Nephron (organoid): ENCODE results near the gene PPDPF.

Experiments used
- H3K27ac Mint-ChIP-seq, 3 experiments: 2 replicates each; pipeline ENCODE4 v1.8.0; 2020; ENCODE audit warnings: mixed read lengths in 3 of 3, mild to moderate bottlenecking in 2 of 3, moderate library complexity in 1 of 3
- H3K27me3 Mint-ChIP-seq: 2 replicates; pipeline ENCODE4 v1.8.0; 2021; ENCODE audit warnings: low read depth, mild to moderate bottlenecking, moderate library complexity, mixed read lengths
- H3K36me3 Mint-ChIP-seq: 2 replicates; pipeline ENCODE4 v1.8.0; 2020; ENCODE audit warnings: low read depth, mixed read lengths
- H3K4me1 Mint-ChIP-seq: 2 replicates; pipeline ENCODE4 v1.8.0; 2020; ENCODE audit warnings: mixed read lengths
- H3K4me3 Mint-ChIP-seq, 3 experiments: 2 replicates each; pipeline ENCODE4 v1.8.0; 2020; ENCODE audit warnings: mild to moderate bottlenecking in 3 of 3, mixed read lengths in 3 of 3, moderate library complexity in 2 of 3
- H3K9me3 Mint-ChIP-seq: 2 replicates; pipeline ENCODE4 v1.8.0; 2020; ENCODE audit warnings: mixed read lengths
- CTCF ChIP-seq, 3 experiments: fragments of 200-600 bp; sonication (generic); IDR thresholded peaks; one replicate each; pipeline ENCODE4 v1.5.0; 2021; ENCODE audit warnings: antibody characterized with exemption in 3 of 3; ENCODE audit not compliant: unreplicated experiment in 3 of 3

Gene PPDPF

DNA sequence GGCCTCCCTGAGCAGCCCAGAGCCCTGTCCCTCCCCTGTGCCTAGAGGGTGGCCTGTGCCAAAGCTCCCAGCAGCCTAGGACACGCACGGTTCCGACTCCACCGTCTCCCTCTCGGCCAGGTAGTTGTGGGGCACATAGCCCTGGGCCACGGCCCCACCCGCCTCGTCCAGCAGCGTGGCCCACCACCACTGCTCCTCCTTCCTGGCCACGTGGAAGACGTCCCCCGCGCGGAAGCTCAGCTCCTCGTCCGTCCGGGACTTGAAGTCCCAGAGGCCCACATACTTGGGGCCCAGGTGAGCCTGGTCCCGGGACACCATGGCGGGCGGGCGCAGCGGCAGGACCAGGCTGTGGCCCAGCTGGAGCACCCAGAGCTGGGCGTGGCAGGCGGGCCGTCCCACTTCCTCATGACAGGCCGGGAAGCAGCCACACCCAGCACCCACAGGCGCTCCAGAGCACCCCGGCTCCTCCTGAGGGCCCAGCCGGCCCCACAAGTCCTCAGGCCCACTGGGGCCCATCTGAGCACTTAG lies 16.5 kb downstream of the PPDPF start, which contains the start of gene PTK6:
Gene PTK6, minus strand, starts transcription at position 380 of the 528 bp plus-strand sequence. Its CDS starts 62 bp downstream, at position 318.
- Mint-ChIP-seq H3K4me3 (peak within 1 kb of the TSS in 1 of 3 experiments; percentile 45), H3K36me3 (no peaks in the 10 kb centered on the region), H3K4me1 (no peaks in the 10 kb centered on the region), H3K27me3 (no peaks in the 10 kb centered on the region), H3K27ac (no peak within 1 kb of the TSS), H3K9me3 (no peaks in the 10 kb centered on the region)
- TF ChIP-seq CTCF (IDR thresholded peaks at IDR 0.05; ENCODE audit: unreplicated experiment in 3 of 3), result no peak

DNA sequence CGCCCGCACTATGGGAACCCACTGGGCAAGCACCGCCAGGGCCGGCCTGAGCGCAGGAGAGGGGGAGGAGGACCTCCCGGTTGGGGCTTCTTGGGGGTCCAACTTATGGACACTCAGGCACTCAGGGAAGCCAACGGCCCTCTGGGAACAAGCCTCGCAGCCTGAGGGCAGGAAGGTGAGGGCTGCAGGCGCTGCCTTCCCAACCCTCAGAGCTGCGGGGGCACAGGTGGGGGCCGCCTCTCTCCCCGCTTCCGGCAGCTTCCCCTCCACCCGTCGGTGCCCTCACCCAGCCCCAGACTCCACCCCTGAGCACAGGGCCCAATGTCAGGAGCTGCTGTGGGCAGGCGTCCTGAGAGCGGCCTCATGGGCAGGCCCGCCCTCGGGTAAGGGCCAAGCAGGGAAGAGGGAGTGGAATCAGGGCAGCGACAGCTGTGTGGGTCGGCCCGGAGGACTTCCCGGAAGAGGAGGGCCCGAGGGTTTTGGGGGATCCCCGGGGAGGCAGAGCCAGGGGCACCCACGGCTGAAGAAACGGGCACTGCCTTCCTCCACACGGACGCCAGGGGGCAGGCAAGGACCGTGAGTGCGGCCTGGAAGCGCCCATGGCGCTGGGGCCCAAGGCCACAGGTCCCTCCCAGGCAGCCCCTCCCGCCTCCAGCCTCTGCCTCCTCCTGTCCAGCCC lies 17.1 kb downstream of the PPDPF start:
- H3K4me1 Mint-ChIP-seq, result no peaks in the 10 kb centered on the region
- no peaks in the 10 kb centered on the region for H3K27me3 Mint-ChIP-seq
- TF ChIP-seq CTCF (IDR thresholded peaks at IDR 0.05; ENCODE audit: unreplicated experiment in 3 of 3), result peak; percentile 94 to 96 (median 95)
- no peak overlapping the region for H3K27ac Mint-ChIP-seq
- no peaks in the 10 kb centered on the region for H3K9me3 Mint-ChIP-seq
- no peaks in the 10 kb centered on the region for H3K36me3 Mint-ChIP-seq
- H3K4me3 Mint-ChIP-seq, result peak overlapping the region in 1 of 3 experiments; percentile 45

- H3K27ac Mint-ChIP-seq, result no peak overlapping the region
- H3K4me3 Mint-ChIP-seq, result peak overlapping the region in 1 of 3 experiments; percentile 25
- H3K9me3 Mint-ChIP-seq, result no peaks in the 10 kb centered on the region
- H3K4me1 Mint-ChIP-seq, result peaks cover under 1% of the 10 kb centered on the region
- TF ChIP-seq CTCF (IDR thresholded peaks at IDR 0.05; ENCODE audit: unreplicated experiment in 3 of 3), result peak in 2 of 3 experiments; percentile 21 to 26
- no peaks in the 10 kb centered on the region for H3K36me3 Mint-ChIP-seq
- no peaks in the 10 kb centered on the region for H3K27me3 Mint-ChIP-seq
Observed at GRCh38 chr20:63538204-63539091, 17.9 kb downstream of the PPDPF start.

- no peak for TF ChIP-seq CTCF (IDR thresholded peaks at IDR 0.05; ENCODE audit: unreplicated experiment in 3 of 3)
- no peaks in the 10 kb centered on the region for H3K36me3 Mint-ChIP-seq
- no peaks in the 10 kb centered on the region for H3K9me3 Mint-ChIP-seq
- no peak overlapping the region for H3K27ac Mint-ChIP-seq
- peaks cover 6% of the 10 kb centered on the region for H3K4me1 Mint-ChIP-seq
- no peak overlapping the region for H3K4me3 Mint-ChIP-seq
- H3K27me3 Mint-ChIP-seq, result no peaks in the 10 kb centered on the region
Observed at GRCh38 chr20:63539092-63539430, 18.5 kb downstream of the PPDPF start.

DNA sequence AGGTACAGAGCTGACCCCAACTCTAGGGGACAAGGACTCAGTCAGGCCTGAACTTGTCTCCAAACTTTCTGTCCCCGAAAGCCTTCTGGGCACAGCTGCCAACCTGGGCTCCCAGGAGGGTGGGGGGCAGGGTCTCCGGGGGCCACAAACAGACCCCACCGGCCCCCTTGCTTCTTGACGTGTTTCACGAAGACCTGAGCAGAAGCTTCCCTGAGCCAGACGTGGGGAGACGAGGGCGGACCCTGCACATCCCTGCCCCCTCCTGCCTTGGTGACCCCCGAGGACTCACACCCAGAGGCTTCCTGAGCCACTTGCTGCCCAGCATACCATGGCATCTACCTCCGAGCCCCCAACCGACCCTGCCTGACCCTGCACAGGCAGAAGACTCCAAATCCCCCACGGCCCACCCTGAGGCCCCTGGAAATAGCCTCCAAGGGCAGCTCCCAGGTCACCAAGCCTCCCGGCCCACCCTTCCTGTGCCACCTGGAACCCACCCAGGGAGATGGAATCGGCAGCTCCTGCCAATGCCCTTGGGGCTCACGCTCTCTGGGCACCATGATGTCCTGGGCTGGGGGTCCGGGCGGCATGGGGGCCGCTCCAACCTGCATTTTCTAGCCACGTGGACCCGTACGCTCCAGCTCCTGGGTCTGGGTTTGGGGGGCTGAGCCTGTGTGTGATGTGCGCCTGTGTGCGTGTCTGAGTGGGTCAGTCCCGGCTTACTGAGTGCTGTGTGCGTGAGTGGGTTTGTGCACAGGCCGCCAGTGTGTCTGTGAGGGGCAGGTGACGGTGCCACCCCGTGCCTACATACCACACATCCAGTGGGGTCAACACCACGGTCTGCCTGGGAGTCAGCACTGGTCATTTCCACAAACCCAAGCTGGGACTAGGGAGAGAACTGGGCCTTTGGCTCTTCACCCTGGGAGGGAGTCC lies 19.1 kb downstream of the PPDPF start:
- Mint-ChIP-seq H3K4me3 (no peak overlapping the region), H3K27me3 (no peaks in the 10 kb centered on the region), H3K4me1 (peaks cover 6% of the 10 kb centered on the region), H3K9me3 (no peaks in the 10 kb centered on the region), H3K36me3 (no peaks in the 10 kb centered on the region), H3K27ac (no peak overlapping the region)
- no peak for TF ChIP-seq CTCF (IDR thresholded peaks at IDR 0.05; ENCODE audit: unreplicated experiment in 3 of 3)
